Body of pancreas (tissue), 4 donors: ENCODE measurements around the gene SLC27A1. TPM values are rescaled to one million over a fixed set of nuclear protein-coding genes. Genes with fewer than 3 reads are reported as not detected.

Source experiments
- ATAC-seq: fragments of 150-250 bp; one replicate; pipeline ENCODE4 v1.9.1; 2016
- DNase-seq, 4 donors: peaks; one replicate each; pipeline ENCODE4 v3.0.0-alpha.2; 2019
- H3K27ac ChIP-seq, 4 donors: fragments of 200-600 bp; sonication (generic); 1 replicate in 3 of 4; 2 replicates in 1 of 4; pipeline versions ENCODE4 v1.5.1 to v1.6.1; 2016 to 2019; ENCODE audit warnings: mild to moderate bottlenecking in 1 of 4, mixed read lengths in 1 of 4, moderate library complexity in 1 of 4
- H3K27me3 ChIP-seq, 2 donors: fragments of 200-600 bp; sonication (generic); one replicate each; pipeline ENCODE4 v1.6.0; 2016; ENCODE audit warnings: mild to moderate bottlenecking in 1 of 2
- H3K36me3 ChIP-seq, 2 donors: fragments of 200-600 bp; sonication (generic); replicated peaks in 1 of 2; 2 replicates each; pipeline ENCODE4 v1.5.1; 2016; ENCODE audit warnings: low read depth in 2 of 2; ENCODE audit not compliant: insufficient read depth in 1 of 2
- H3K4me1 ChIP-seq: fragments of 200-600 bp; sonication (generic); one replicate; pipeline ENCODE4 v1.6.0; 2016
- H3K4me3 ChIP-seq, 2 donors: fragments of 200-600 bp; sonication (generic); 1 replicate in 1 of 2; 2 replicates in 1 of 2; pipeline ENCODE4 v1.5.1; 2016 to 2019
- H3K9me3 ChIP-seq, 3 donors: fragments of 200-600 bp; sonication (generic); 1 replicate in 2 of 3; 2 replicates in 1 of 3; pipeline ENCODE4 v1.5.1; 2016
- POLR2A ChIP-seq, 3 donors: fragments of 450-650 bp; IDR thresholded peaks; one replicate each; pipeline ENCODE4 v1.6.1; 2016; ENCODE audit warnings: antibody characterized with exemption in 3 of 3, mild to moderate bottlenecking in 2 of 3
- WGBS, 2 donors: methylation state at CpG; one replicate each; pipeline ENCODE4 v1.1.5; 2017; 5-methylcytosine and 5-hydroxymethylcytosine counted together
- intact Hi-C: fragments of 100-400 bp; cut with DNase I; formaldehyde crosslinking; loops from one replicate; pipeline ENCODE4 v1.15.1; 2023
- total RNA-seq, 2 donors: library from RNA; depleted of rRNA; stranded (reverse); fragments of >200 nt; gene quantifications; one replicate each; pipeline ENCODE4 v1.1.0, GENCODE V29; 2016
- TF ChIP-seq, protein P1 (sequence below), 7 experiments: fragments of 450-650 bp in 4 of 7; fragments of 200-600 bp in 3 of 7; sonication (generic) in 3 of 7; IDR thresholded peaks; one replicate each; pipeline ENCODE4 v1.5.1; 2016 to 2019; ENCODE audit warnings: antibody characterized with exemption in 7 of 7

The SLC27A1 gene
- total RNA-seq, 2 donors from 2014 or later, result 21.1 to 25.7 TPM

DNA sequence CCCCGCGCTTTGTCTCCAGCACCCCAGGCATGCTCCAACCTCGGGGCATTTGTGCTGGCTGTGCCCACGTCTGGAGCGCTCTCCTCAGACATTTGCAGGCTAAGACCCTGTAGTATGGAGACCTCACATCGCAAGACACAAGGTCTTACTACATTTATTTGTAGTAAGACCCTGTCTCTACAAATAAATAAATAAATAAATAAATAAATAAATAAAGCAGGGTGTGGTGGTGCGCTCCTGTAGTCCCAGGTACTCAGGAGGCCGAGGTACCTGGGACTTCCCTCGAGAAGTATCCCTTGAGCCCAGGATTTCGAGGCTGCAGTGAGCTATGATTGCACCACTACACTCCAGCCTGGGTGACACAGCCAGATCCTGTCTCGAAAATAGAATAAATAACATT, 14.2 kb upstream of the SLC27A1 start:
- no peaks in the 10 kb centered on the region for H3K36me3 ChIP-seq
- no peaks in the 10 kb centered on the region for H3K9me3 ChIP-seq
- no peak overlapping the region for H3K27ac ChIP-seq
- no peak overlapping the region for H3K4me3 ChIP-seq
- H3K27me3 ChIP-seq, result peaks cover 0 to 25% of the 10 kb centered on the region in 2 donors
- DNase-seq, result no peak
- no peak for ATAC-seq
- WGBS, 2 donors, result 69 to 71% methylated on average over 6 to 11 of the region's 11 CpGs
- intact Hi-C loops, result no loop called here
- H3K4me1 ChIP-seq, result peaks cover 10% of the 10 kb centered on the region
- TF ChIP-seq, protein P1, sequence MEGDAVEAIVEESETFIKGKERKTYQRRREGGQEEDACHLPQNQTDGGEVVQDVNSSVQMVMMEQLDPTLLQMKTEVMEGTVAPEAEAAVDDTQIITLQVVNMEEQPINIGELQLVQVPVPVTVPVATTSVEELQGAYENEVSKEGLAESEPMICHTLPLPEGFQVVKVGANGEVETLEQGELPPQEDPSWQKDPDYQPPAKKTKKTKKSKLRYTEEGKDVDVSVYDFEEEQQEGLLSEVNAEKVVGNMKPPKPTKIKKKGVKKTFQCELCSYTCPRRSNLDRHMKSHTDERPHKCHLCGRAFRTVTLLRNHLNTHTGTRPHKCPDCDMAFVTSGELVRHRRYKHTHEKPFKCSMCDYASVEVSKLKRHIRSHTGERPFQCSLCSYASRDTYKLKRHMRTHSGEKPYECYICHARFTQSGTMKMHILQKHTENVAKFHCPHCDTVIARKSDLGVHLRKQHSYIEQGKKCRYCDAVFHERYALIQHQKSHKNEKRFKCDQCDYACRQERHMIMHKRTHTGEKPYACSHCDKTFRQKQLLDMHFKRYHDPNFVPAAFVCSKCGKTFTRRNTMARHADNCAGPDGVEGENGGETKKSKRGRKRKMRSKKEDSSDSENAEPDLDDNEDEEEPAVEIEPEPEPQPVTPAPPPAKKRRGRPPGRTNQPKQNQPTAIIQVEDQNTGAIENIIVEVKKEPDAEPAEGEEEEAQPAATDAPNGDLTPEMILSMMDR (IDR thresholded peaks at IDR 0.05), result no peak
- TF ChIP-seq POLR2A (IDR thresholded peaks at IDR 0.05), result no peak

DNA sequence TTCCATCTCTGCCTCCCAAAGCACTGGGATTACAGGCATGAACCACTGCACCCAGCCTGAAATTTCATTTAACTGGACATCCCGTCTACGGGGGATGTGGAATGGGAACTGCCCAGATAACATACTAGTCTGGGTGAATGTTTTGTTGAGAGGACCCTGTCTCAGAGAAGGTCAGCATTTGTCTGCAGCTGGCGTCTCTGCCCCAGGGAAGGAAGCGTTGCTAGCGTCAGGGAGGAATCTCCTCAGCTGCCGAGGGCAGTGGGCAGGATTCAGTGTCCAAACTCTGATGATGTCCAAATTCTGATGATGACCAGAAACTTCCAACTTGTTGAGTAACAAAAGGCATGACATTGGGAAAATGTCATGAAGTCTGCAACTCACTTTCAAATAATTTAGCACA, 12.7 kb upstream of the SLC27A1 start:
- Histone ChIP-seq H3K4me3 (no peak overlapping the region), H3K36me3 (no peaks in the 10 kb centered on the region), H3K27me3 (peaks cover 0 to 25% of the 10 kb centered on the region in 2 donors), H3K9me3 (no peaks in the 10 kb centered on the region), H3K27ac (no peak overlapping the region), H3K4me1 (peaks cover 10% of the 10 kb centered on the region)
- intact Hi-C loops, result no loop called here
- no peak for ATAC-seq
- WGBS, 2 donors, result 19 to 38% methylated on average over 3 to 6 of the region's 6 CpGs
- DNase-seq, result no peak
- TF ChIP-seq, protein P1 (IDR thresholded peaks at IDR 0.05), result no peak
- TF ChIP-seq POLR2A (IDR thresholded peaks at IDR 0.05), result no peak

DNA sequence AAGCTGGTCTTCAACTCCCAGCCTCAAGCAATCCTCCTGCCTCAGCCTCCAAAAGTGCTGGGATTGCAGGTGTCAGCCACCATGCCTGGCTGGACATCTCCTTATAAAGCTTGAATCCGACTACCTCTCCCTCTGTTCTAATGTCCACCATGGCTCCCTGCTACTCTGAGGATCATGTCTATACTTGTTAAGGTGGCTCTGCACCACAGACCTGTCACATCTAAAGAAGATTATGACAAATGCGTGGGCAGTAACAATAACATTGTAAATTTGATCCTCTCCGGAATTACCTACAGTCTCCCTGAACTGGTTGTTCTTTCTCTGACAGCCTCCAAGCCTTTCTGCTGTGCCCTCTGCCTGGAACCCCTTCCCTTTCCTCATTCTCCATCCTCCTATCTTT, 11.4 kb upstream of the SLC27A1 start:
- Histone ChIP-seq H3K27me3 (peaks cover 0 to 20% of the 10 kb centered on the region in 2 donors), H3K4me1 (peaks cover 4% of the 10 kb centered on the region), H3K4me3 (no peak overlapping the region), H3K27ac (no peak overlapping the region), H3K36me3 (no peaks in the 10 kb centered on the region), H3K9me3 (no peaks in the 10 kb centered on the region)
- ATAC-seq, result no peak
- intact Hi-C loops, result no loop called here
- TF ChIP-seq, protein P1 (IDR thresholded peaks at IDR 0.05), result no peak
- TF ChIP-seq POLR2A (IDR thresholded peaks at IDR 0.05), result no peak
- no peak for DNase-seq
- 50 to 52% methylated on average over 3 of the region's 3 CpGs for WGBS, 2 donors

DNA sequence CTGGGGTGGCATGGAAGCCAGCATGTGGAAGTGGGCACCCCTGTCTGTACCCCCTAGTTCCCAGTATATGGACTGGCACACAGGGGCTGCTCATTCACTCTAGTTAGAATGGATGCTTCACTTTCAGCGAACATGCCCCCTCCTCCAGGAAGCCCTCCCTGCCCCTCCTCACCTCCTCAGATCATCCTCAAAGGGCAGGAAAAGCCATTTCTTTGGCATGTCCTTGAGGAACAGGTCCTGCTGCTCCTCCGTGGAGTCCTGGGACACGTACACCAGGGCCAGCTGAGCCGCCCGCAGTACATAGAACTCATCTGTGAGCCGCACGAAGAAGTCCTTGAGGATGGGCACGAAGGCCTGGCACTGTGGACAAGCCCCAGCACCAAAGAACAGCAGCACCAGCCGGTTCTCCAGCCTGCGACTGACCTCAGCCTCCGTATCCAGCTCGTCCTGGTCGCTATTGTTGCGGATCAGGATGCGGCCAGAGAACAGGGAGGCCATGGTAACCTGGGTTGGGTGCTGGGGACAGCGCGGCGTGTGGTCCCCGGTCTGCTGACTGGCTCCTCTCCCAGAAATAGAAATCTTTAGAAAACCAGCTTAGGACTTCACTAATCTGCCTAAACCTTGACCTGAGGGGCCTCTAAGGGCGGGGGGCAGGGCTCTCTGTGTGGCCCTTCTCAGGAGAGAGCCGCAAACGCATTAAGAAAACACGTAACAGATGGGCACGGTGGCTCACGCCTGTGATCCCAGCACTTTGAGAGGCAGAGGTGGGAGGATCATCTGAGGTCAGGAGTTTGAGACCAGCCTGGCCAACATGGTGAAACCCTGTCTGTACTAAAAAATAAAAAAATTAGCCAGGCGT, 9.7 kb upstream of the SLC27A1 start, which contains the start of gene NXNL1:
NXNL1 (minus strand) TSS at position 555 of the 859 bp plus-strand sequence; CDS start at position 498, 57 bp downstream.
- ATAC-seq, result no peak
- TF ChIP-seq, protein P1 (IDR thresholded peaks at IDR 0.05), result no peak
- TF ChIP-seq POLR2A (IDR thresholded peaks at IDR 0.05), result no peak

More for the DNA sequence above, 9.7 kb upstream of the SLC27A1 start, which contains the start of gene NXNL1:
- 56 to 61% methylated on average over 16 to 26 of the region's 26 CpGs for WGBS, 2 donors
- peaks cover 3% of the 10 kb centered on the region for H3K4me1 ChIP-seq
- intact Hi-C loops, result no loop called here
- H3K4me3 ChIP-seq, result no peak within 1 kb of the TSS
- no peak within 1 kb of the TSS for H3K27ac ChIP-seq
- H3K27me3 ChIP-seq, result peaks cover 0 to 16% of the 10 kb centered on the region in 2 donors
- no peaks in the 10 kb centered on the region for H3K9me3 ChIP-seq
- DNase-seq, result no peak
- no peaks in the 10 kb centered on the region for H3K36me3 ChIP-seq
